ENCODE results near the gene OSGIN1.

- TF ChIP-seq, protein P1, sequence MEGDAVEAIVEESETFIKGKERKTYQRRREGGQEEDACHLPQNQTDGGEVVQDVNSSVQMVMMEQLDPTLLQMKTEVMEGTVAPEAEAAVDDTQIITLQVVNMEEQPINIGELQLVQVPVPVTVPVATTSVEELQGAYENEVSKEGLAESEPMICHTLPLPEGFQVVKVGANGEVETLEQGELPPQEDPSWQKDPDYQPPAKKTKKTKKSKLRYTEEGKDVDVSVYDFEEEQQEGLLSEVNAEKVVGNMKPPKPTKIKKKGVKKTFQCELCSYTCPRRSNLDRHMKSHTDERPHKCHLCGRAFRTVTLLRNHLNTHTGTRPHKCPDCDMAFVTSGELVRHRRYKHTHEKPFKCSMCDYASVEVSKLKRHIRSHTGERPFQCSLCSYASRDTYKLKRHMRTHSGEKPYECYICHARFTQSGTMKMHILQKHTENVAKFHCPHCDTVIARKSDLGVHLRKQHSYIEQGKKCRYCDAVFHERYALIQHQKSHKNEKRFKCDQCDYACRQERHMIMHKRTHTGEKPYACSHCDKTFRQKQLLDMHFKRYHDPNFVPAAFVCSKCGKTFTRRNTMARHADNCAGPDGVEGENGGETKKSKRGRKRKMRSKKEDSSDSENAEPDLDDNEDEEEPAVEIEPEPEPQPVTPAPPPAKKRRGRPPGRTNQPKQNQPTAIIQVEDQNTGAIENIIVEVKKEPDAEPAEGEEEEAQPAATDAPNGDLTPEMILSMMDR (IDR thresholded peaks at IDR 0.05): no peak
- TF ChIP-seq EZH2 (IDR thresholded peaks at IDR 0.05; ENCODE audit: borderline replicate concordance, insufficient read depth, low read depth, low read length, poor library complexity, severe bottlenecking): no peak
Observed at GRCh38 chr16:83912519-83913244, 40.4 kb upstream of the OSGIN1 start.

All from B cell (primary cell).